Adrenal gland (tissue), 5 donors: Measurements from ENCODE around the gene MOB3C.

Experiments used
- CTCF ChIP-seq, 6 experiments: fragments of 450-650 bp in 4 of 6; fragments of 200-600 bp in 2 of 6; sonication (generic) in 1 of 6; IDR thresholded peaks; 1 replicate in 5 of 6; 2 replicates in 1 of 6; pipeline versions ENCODE4 v1.5.1 to v1.8.0; 2016 to 2021; ENCODE audit warnings: antibody characterized with exemption in 6 of 6, mild to moderate bottlenecking in 2 of 6, moderate library complexity in 1 of 6
- POLR2A ChIP-seq, 2 donors: fragments of 450-650 bp; IDR thresholded peaks; one replicate each; pipeline ENCODE4 v1.6.1; 2017; ENCODE audit warnings: antibody characterized with exemption in 2 of 2, mild to moderate bottlenecking in 2 of 2, moderate library complexity in 1 of 2
- donor health status: DM: no; HTN: no; CAD: no.

- no peak for TF ChIP-seq CTCF (IDR thresholded peaks at IDR 0.05)
- no peak for TF ChIP-seq POLR2A (IDR thresholded peaks at IDR 0.05)
Observed at GRCh38 chr1:46659307-46659870, 42.8 kb upstream of the MOB3C start.
